A549 (cell line): ENCODE measurements around the gene ZNF607.

ENCODE experiments used
- ELK1 ChIP-seq: fragments of 150-350 bp; IDR thresholded peaks from 2 replicates; pipeline ENCODE4 v1.6.1; 2014; ENCODE audit warnings: low read depth, mild to moderate bottlenecking, low read length
- EP300 ChIP-seq, 2 experiments: fragments of >200 bp; sonication (Bioruptor Twin); formaldehyde crosslinking; IDR thresholded peaks; 2 replicates in 1 of 2; 3 replicates in 1 of 2; pipeline ENCODE4 v1.6.1; 2016 to 2017
- TF ChIP-seq, protein P1 (sequence below): fragments of >200 bp; sonication (Bioruptor Twin); formaldehyde crosslinking; IDR thresholded peaks from 3 replicates; pipeline ENCODE4 v1.5.1; 2016

DNA sequence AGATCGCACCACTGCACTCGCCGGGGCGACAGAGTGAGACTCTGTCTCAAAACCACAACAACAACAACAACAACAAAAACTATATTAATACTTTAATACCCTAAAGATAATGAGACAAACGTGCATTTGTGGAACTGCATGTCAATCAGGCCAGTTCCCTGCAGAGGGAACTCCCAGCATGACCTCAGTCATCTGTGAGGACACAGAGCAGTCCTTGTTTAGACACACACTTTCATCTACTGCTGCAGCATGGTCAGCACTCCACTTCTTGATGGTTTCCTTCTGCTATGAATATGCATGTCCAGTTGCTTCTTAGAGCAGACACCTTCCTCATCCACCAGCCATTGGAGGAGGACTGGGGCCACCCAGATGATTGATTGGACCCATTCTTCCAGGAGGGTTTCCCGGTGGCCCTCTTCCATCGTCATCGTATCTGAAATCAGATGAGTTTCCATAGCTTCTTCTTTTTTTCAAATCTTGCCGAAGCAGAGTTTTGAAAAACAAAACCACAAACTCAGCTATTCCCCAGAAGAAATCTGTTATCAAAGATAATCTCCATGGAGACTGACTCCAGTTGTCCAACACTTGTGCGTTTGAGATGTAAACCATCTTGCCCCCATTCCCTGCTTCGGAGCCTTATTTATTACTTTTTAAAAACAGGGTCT is 26.5 kb downstream of the ZNF607 start:
- TF ChIP-seq EP300 (IDR thresholded peaks at IDR 0.05) (no peak), ELK1 (no peak)
- TF ChIP-seq, protein P1, sequence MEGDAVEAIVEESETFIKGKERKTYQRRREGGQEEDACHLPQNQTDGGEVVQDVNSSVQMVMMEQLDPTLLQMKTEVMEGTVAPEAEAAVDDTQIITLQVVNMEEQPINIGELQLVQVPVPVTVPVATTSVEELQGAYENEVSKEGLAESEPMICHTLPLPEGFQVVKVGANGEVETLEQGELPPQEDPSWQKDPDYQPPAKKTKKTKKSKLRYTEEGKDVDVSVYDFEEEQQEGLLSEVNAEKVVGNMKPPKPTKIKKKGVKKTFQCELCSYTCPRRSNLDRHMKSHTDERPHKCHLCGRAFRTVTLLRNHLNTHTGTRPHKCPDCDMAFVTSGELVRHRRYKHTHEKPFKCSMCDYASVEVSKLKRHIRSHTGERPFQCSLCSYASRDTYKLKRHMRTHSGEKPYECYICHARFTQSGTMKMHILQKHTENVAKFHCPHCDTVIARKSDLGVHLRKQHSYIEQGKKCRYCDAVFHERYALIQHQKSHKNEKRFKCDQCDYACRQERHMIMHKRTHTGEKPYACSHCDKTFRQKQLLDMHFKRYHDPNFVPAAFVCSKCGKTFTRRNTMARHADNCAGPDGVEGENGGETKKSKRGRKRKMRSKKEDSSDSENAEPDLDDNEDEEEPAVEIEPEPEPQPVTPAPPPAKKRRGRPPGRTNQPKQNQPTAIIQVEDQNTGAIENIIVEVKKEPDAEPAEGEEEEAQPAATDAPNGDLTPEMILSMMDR = no peak
